ENCODE results near the gene PRRG2. TPM values are rescaled to one million over a fixed set of nuclear protein-coding genes. Genes with fewer than 3 reads are reported as not detected.

Gene PRRG2
- total and polyA plus RNA-seq, 10 of the 15 experiments (the other 5 are each of a cell fraction or from before 2014, with no cell fraction given) = 0.09 to 2.1 (median 0.86) TPM

GRCh38 chr19:49597703-49597974 lies 16.5 kb downstream of the PRRG2 start:
- Histone ChIP-seq H3K9me3 (replicated peaks; ENCODE audit: control insufficient read depth, insufficient read depth, low read length) (no peaks in the 10 kb centered on the region), H3K36me3 (ENCODE audit: control insufficient read depth in 2 of 2, insufficient read depth in 2 of 2, low read length in 1 of 2) (peaks cover 7 to 27% of the 10 kb centered on the region in 2 experiments; a peak in 3 of 4 replicates), H3K4me3 (no peak overlapping the region), H3K4me1 (ENCODE audit: control insufficient read depth, insufficient read depth, low read length) (peaks cover 4% of the 10 kb centered on the region; the same call in 1 of the 2 replicates), H3K9ac (ENCODE audit: control insufficient read depth, insufficient read depth, low read length) (no peak overlapping the region), H3K27ac (ENCODE audit: control insufficient read depth, insufficient read depth) (no peak overlapping the region), H3K79me2 (ENCODE audit: control insufficient read depth, insufficient read depth, low read length) (peaks cover 14% of the 10 kb centered on the region), H3K27me3 (replicated peaks in 1 of 2; ENCODE audit: control insufficient read depth in 2 of 2, insufficient read depth in 2 of 2, low read length in 1 of 2) (no peaks in the 10 kb centered on the region), H4K20me1 (ENCODE audit: control insufficient read depth, insufficient read depth) (peaks cover 3% of the 10 kb centered on the region; the same call in 1 of the 2 replicates), H3K4me2 (ENCODE audit: control insufficient read depth, insufficient read depth) (no peak overlapping the region), H2AFZ (ENCODE audit: control insufficient read depth, low read depth, low read length) (no peak overlapping the region)
- FAIRE-seq (no peak), ATAC-seq (no peak), DNase-seq (ENCODE audit: low read depth, low spot score) (no peak)
- ChIA-PET POLR2A (no interaction called here), CTCF (no interaction called here), SMC1A (ENCODE audit: uncharacterized antibody, unreplicated experiment) (no interaction called here), RAD21 (ENCODE audit: unreplicated experiment) (no interaction called here)
- in situ Hi-C loops (cut with MboI) (no loop called here), intact Hi-C loops (cut with micrococcal nuclease; ENCODE audit: unreplicated experiment) (no loop called here)
- WGBS (ENCODE audit: insufficient coverage, insufficient replicate concordance, low lambda C conversion rate, missing lambda C conversion rate) = 97% methylated on average over 22 of the region's 29 CpGs
- BruUV-seq (replicated peaks) = no TSS peak
- TF ChIP-seq MYC (IDR thresholded peaks at IDR 0.05; ENCODE audit: insufficient read depth, insufficient read length, insufficient replicate concordance, low read length, severe bottlenecking) (no peak), ASH2L (IDR thresholded peaks at IDR 0.05; ENCODE audit: borderline replicate concordance, low read depth) (no peak), IKZF1 (conservative IDR thresholded peaks at IDR 0.05) (no peak), ESRRA (IDR thresholded peaks at IDR 0.05; ENCODE audit: low read length) (no peak), HDAC6 (IDR thresholded peaks at IDR 0.05; ENCODE audit: unreplicated experiment) (no peak), FOXM1 (IDR thresholded peaks at IDR 0.05; ENCODE audit: low read depth, low read length) (no peak), WRNIP1 (IDR thresholded peaks at IDR 0.05; ENCODE audit: borderline replicate concordance, low read depth, low read length) (no peak), RELA (IDR thresholded peaks at IDR 0.05; ENCODE audit: borderline replicate concordance, partially characterized antibody) (no peak), E2F4 (IDR thresholded peaks at IDR 0.05; ENCODE audit: low read depth, low read length) (no peak), EED (IDR thresholded peaks at IDR 0.05; ENCODE audit: low read depth) (no peak)
